GM21786 (cell line): ENCODE data around the gene ABLIM3.
"Not testable (repeated sequence)": the region's sequence is repeated elsewhere in the genome, so short reads cannot be mapped to it uniquely, and the experiment has no call there.

Experiments
- ATAC-seq: cut with Tn5 transposase; IDR thresholded peaks from one replicate; pipeline ENCODE4 v1.9.1; 2021; ENCODE audit not compliant: unreplicated experiment

Gene ABLIM3

DNA sequence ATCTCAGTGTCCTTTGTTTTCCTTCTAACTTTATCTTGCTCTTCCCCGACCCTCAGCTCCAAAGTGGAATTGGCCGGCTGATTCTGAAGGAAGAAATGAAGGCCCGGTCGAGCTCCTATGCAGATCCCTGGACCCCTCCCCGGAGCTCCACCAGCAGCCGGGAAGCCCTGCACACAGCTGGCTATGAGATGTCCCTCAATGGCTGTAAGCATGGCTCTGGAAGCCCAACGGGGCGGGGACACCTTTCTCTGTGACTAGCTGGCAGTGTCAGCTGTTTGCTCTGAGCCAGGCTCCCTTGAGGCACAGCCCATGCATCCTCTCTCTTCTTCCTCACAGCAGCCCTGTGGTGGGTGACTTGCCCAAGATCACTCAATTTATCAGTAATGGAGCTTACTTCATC lies 106.4 kb downstream of the ABLIM3 start:
- no peak for ATAC-seq

DNA sequence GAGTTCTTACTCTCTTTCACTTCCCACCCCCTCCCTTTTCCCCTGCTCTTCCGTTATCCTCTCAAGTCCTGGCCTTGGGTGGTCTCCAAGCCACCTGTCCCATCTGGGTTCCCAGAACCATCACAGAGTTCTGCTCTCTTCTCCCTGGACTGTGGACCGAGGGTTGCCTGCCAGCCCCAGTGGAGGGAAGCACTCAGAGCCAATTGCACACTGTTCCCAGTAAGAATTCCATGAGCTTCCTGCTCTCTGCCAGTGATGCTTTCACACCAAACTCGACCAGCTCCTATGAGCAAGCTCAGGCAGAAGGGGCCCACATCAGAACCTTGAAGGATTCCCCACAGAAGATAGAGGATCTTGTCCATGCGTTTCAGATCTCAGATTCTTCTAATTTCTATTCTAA lies 110.3 kb downstream of the ABLIM3 start:
- ATAC-seq = no peak

DNA sequence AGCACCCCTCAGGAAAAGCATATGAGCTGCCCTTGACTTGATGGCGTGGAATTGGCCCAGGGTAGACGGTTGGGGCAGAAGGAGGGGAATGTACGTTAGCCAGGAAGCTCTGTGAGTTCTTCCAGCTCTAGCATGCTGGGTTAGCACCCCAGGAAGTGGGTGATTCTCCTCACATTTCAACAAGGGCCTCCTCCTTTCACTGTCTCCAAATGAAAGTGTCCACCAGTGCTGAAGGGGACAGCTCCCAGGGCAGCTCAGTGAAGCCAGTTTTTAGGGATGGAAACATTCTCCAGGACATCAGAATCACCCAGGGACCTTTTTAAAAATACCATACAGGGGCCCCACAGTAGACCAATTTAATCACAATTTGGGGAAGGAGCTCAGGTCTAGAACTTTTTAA lies 113.2 kb downstream of the ABLIM3 start:
- ATAC-seq = no peak

DNA sequence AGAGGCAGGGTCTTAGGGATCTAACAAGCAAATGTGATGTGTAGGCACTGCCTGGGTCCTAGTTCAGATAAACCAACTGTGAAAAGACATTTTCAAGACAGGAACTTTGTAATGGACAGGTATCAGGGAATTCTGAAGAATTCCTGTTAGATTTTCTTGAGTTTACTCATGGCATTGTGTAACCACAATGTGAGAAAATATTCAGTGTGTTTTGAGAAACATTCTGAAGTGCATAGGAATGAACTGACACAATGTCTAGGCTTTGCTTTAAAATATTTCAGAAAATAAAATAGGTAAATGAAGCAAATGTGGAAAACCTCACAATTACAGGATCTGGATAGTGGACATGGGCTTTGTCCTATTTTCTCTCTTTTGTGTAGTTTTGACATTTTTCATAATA lies 115.2 kb downstream of the ABLIM3 start:
- ATAC-seq = no peak

DNA sequence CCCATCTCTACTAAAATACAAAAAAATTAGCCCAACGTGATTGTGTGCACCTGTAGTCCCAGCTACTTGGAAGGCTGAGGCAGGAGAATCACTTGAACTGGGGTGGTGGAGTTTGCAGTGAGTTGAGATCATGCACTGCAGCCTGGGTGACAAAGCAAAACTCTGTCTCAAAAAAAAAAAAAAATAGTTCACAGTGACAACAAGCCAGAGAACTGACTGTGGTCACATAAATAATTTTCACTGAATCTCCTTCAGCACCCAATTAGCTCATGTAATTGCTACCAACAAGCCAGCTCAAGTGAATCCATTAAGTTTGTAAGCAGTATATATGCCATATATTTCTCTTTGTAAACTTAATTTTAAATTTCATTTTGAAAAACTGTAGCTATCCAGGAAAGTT lies 115.8 kb downstream of the ABLIM3 start:
- ATAC-seq = no peak

DNA sequence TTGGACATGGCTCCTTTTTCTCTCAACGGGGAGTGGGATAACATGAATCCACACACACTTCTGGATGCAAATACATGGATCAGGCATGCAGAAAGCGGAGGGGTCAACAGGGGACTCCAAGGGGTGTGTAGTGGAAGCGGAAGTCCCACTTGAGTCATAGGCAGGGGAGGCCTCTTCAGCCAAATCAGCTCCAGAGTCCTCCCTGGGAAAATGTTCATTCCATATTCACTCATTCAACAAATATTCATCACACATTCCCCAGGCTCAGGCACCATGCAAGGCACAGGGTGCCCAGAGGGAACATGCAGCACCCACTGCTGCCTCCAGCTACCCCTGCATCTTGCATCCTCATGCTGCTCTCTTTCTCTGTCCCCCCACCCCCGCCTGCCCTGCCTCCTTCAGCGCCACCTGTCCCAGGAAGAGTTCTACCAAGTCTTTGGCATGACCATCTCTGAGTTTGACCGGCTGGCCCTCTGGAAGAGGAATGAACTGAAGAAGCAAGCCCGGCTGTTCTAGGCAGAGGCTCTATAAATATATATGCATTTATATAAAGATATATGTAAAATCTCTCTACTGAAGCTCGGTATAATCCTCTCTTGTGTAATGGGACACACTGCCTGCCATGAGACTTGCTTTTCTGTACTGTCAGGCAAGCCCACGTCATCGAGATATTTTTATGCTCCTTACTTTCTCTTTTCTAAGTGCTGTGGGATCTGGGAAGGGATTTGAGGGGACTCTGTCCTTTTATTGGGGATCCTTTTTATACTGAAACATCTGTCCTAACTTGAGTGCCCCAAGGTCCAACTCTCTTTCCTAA lies 116.8 kb downstream of the ABLIM3 start:
- no peak for ATAC-seq

DNA sequence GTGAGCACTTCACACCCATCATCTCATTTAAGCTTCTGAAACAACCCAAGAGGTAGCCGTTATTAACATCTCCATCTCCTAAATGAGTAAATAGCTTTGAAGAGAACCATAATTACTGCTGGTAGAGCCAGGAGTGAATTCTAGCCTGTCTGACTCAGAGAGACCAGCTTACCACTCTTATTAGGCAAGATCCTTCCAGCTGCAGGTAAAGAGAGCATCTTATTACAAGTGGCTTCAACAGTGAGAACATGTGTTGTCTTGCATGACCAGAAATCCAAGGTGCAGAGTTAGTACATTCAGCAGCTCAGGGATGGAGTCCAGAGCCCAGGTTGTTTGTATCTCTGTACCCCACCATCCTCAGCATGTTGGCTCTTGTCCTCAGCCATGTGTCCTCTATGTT lies 119.5 kb downstream of the ABLIM3 start:
- ATAC-seq = no peak

DNA sequence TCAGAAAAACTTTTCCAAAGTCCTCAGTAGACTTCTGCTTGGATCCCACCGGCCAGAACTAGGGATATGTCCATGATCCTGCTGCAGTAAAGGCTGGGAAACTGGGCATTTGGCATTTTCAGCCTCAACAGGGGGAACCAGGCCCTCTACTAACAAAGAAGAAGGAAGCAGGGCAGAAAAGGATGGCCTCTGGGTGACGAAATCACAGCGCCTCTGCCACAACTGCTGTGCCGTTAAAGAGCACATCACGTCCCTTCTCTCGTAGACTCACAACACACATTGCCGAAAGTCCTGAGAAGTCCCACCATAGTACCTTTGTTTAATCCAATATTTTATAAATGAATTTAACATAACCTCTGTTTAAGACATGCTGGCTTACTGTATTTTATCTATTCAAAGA lies 120.0 kb downstream of the ABLIM3 start:
- no peak for ATAC-seq

DNA sequence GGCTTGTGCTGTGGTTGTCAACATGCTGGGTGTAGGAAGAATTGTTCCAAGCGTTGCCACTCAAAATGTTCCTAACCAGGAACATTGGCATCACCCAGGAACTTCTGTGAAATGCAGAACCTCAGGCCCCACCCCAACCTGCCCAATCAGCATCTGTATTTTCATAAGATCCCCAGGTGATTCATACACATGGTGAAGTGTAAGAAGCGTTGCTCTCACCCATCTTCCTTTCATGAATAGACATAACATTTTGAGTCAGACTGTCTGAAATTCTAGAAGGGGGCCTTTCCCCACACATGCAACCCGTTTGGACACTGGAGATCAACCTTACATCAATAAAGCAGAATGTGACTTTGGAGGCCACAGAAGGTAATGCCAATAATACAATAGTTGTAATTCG lies 121.0 kb downstream of the ABLIM3 start:
- no peak for ATAC-seq

DNA sequence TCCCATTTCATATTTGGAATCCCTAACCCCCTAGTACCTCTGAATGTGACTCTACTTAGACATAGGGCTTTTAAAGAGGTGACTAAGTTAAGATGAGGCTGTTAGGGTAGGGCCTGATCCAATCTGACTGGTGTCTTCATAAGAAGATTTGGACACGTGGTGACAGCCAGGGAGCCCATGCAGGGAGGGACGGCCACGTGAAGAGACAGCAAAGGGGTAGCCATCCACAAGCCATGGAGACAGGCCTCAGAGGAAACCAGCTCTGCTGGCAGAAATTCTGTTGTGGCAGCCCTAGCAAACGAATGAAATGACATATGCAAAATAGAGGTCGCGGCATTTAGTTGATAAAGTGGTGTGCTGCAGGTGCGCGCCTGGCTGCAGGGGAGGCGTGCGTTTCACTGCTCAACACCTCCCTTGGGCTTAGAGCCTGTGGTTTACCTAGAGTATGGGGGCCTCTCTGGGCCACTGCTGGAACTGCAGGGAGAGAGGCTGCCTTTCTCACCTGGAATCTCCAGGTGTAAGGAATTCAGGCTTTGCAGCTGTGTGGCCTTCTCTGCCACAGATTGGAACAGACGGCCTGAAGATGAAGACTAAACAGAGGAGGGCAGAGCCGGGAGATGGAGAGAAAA lies 123.3 kb downstream of the ABLIM3 start:
- ATAC-seq = peak; percentile 86

DNA sequence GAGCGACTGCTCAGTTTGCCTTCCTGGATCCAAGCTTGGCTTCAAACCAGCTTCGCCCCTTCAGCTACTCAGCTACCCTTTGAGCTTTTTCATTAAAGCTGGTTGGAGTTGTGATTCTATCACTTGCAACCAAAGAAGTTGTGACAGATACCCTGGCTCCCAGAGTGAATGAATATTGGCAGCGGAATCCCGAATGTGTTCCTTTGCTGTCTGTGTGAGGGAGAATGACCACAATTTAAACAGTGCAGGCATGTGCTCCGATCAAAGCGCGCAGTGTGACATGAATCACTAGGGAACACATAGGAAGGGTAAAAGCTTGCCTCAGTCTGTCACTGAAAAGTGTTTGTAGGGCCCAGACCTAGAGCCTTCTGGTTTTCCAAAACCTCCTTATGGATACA lies 123.8 kb downstream of the ABLIM3 start:
- ATAC-seq = no peak

DNA sequence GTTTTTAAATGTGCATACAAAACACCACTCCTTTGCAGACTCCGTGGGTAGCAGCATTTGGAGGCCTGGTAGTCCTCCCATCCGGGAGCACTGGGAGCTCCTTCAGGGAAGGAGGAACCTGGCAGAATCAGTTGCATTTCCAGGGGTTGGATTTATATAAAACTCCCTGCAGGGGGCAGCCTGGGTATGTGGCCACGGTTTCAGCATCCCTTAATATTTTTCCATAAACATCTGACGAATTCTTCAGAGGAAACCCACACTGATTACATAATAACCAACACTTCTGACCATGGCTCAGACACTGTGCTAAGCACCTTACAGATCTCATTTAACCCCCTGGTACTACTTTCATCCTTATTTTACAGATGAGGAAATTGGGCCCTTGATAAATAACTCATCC lies 124.3 kb downstream of the ABLIM3 start:
- ATAC-seq = no peak

DNA sequence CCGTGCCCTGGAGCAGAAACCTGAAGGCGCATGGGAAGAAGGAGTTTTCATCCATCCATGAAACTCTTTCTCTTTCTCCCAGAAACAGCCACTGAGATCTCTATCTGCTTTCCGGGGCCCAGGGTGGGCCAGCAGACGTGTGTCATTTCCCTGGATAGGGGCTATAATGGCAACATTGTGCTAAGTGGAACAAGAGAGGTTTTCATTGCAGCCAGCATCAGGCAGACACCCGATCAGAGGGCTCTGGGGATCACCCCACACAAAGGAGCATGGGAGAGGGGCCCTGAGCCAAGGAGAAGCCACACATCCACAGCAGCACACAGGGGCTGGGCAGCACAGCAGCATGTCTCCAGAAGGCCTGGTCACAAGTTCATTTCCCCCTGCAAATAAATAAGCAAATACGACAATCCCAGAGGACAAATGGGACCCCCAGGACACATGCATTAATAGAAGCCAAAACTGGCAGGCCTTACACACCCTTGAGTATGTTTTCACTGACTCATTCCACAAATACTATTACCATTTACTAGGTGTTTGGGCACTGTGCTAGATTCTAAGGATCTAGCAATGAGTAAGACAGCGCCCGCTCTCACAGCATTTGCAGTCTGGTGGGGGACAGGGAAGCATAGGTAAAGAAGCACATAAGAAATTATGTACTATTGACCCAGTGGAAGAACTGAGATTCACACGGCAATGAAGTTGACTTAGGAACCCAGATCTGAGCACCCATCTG lies 126.1 kb downstream of the ABLIM3 start:
- no peak for ATAC-seq

DNA sequence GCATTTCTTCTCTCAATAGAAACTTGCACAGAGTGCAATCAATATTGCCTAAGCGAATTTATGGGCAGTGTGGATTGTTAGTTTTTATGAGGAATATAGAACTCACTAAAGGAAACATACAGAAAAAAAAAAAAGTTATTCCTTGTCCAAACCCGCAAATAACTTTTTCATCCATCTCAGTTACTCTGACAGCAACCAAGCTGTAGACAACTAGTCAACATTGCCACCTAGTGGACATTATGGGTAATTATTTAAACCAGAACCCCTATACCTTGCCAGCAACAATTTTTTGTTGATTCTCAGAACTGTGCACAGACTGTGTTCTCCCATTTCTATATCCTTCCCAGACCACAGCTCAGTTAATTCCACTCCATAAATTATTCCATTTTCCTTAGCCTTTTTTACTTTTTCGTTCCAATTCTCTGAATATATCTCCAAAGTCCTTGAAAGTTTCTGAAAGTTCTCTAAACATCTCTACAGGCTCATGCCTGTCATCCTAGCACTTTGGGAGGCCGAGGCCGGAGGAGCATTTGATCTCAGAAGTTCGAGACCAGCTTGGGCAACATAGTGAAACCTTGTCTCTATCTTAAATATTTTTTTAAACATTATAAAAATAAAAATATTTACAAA lies 127.8 kb downstream of the ABLIM3 start:
- peak; percentile 44 for ATAC-seq

DNA sequence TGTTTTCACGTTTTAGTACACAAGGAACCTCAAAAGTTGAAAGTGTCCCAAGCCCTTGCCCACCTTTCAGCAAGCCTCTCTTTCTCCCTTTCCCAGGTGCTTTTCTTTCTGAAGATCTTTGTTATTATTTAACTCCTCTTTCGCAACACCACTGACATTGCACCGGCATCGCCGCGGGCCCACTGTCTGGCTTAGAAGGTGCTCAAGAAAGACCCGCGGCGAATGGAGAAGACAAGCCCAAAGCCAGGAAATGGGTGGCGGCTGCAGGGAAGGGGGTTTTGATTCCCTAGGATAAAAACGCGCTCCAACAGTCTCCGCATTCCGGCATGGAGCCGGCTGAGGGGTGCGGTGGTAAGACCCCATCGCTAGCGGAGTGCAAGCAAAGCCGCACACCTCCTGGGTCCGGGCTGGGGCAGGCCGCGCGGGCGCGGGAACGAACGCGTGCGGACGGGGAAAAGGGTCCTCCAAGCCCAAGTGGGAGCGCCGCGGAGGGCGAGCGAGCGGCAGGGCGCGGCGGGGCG lies 130.0 kb downstream of the ABLIM3 start:
- no peak for ATAC-seq

DNA sequence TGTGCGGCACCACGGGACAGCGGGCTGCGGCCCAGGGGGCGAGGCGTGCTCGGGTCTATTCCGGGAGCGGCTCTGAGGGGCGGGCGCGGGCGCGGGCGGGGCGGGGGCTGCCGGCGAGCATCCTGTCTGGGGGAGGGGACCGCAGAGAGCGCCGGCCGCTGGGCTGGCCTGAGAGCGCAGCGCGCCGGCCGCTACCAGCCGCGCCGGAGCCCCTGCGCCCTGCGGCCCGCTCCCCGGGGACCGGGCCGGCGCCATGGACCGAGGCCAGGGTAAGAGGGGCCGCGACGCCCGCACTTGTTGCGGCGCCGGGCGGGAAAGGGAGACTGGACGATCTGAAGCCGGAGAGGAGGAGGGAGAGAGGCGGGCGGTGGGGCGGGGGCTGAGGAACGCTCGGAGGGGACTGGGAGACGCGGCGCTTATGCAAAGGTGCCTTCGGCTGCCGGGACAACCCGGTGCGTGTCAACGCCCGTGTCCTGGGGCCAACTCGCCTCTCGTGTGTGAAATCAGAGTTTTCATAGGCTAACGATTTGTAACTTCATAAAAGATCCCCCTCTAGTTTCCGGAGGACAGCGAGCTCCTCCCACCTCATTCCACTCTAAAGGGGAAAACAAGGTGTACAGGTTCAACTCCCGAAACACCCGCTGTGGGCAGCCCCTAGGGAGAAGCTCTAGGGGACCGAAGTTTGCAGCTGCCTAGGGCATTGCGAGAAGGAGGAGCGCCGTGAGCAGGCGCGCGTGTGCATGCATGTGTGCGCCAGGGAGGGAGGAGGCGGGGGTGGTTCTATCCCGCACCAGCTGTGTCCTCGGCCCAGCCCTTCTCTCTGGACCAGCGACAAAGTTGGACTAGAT lies 130.6 kb downstream of the ABLIM3 start, which contains the start of gene AFAP1L1:
Gene AFAP1L1, plus strand, starts transcription at position 144 of the 848 bp plus-strand sequence. Its CDS starts 110 bp downstream, at position 254.
- no peak for ATAC-seq

DNA sequence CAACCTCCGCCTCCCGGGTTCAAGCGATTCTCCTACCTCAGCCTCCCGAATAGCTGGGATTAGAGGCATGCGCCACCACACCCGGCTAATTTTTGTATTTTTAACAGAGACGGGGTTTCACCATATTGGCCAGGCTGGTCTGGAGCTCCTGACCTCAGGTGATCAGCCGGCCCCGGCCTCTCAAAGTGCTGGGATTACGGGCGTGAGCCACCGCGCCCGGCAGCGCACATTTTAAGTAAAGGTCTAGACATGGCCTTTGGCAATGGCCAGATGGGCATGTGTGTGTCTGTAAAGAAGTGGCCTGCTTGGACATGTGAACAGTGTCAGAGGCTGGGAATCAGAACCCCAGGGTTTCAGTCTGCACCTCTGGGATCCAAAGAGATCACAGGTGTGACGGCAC lies 131.5 kb downstream of the ABLIM3 start:
- not testable (repeated sequence) for ATAC-seq

DNA sequence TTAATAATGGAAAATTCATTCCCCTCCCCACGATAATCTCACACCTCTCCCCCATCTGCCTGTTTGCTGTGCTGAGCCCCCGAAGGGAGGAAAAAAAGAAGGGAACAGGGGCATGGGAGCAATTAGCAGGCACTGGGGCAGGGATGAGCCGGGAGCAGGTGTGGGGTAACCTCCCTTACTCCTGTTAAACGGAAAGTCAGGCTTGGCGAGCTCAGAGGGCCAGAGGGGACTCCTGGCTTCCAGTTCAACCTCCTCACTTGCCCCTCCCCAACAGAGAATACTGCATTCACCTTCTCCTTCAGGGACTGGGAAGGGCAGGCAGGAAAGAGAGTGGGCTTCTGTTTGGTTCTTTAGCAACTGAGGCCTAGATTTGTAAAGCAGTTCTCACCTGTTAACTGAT lies 131.9 kb downstream of the ABLIM3 start:
- no peak for ATAC-seq

DNA sequence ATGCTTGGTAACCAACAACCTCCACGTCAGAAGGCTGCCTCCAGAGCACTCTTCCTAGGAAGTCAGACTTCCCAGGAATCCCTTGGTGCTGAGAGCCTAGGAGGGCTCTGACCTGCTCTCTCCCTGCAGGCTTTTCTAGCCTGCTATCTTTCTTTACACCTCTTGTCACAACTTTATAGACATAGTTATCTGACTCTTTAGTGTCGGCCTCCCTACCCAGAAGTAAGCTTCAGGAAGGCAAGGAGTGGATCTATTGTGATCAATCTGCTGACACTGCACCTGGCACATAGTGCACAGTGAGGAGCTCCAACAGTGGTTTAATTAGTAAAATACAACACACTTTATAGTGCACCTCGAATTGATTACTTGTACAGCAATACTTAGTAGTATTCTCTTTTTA lies 132.7 kb downstream of the ABLIM3 start:
- no peak for ATAC-seq

DNA sequence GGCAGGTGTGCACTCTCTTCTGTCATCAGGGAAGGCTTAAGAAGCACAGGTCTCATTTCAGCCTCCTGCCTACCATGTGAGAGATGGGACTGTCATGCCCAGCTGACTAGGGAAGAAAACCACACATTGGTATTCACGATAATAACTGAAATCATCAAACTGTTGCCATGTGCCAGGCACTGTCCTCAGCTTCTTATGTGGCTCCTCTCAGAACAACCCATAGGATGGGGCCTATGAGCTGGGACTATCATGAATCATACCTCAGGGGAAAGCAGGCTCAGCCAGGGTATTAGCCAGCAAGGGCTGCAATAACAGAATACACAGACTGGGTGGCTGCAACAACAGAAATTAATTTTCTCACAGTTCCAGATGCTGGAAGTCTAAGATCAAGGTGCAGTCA lies 133.6 kb downstream of the ABLIM3 start:
- ATAC-seq = no peak
